Esophagus (tissue), 2 donors: ENCODE data around the gene TRMT6. TPM values are rescaled to one million over a fixed set of nuclear protein-coding genes. Genes with fewer than 3 reads are reported as not detected.

Source experiments
- H3K27ac ChIP-seq, 2 donors: one replicate each; pipeline ENCODE4 v1.5.1; 2013; ENCODE audit warnings: low read depth in 2 of 2, mild to moderate bottlenecking in 2 of 2, inconsistent platforms in 1 of 2, low read length in 1 of 2, moderate library complexity in 1 of 2
- H3K27me3 ChIP-seq, 2 donors: one replicate each; pipeline ENCODE4 v1.6.1; 2013; ENCODE audit warnings: low read length in 2 of 2, control low read depth in 1 of 2, mild to moderate bottlenecking in 1 of 2; ENCODE audit not compliant: insufficient read depth in 2 of 2, control insufficient read depth in 1 of 2
- H3K36me3 ChIP-seq, 2 donors: one replicate each; pipeline ENCODE4 v1.6.1; 2013; ENCODE audit warnings: low read length in 1 of 2; ENCODE audit not compliant: control insufficient read depth in 2 of 2, insufficient read depth in 2 of 2
- H3K4me1 ChIP-seq, 2 donors: one replicate each; pipeline ENCODE4 v1.6.1; 2013; ENCODE audit warnings: low read length in 1 of 2; ENCODE audit not compliant: control insufficient read depth in 2 of 2, insufficient read depth in 2 of 2
- H3K4me3 ChIP-seq, 2 donors: one replicate each; pipeline ENCODE4 v1.5.1; 2013; ENCODE audit warnings: low read length in 2 of 2, mild to moderate bottlenecking in 2 of 2, low read depth in 1 of 2, moderate library complexity in 1 of 2
- H3K9me3 ChIP-seq, 2 donors: one replicate each; pipeline ENCODE4 v1.6.1; 2013; ENCODE audit warnings: mild to moderate bottlenecking in 2 of 2, low read depth in 1 of 2, low read length in 1 of 2, moderate library complexity in 1 of 2; ENCODE audit not compliant: control insufficient read depth in 2 of 2, insufficient read depth in 1 of 2
- WGBS, 2 donors: extraction: QIAGEN DNeasy Blood & Tissue Kit; methylation state at CpG; one replicate each; pipeline ENCODE4 v1.1.7; 2013; 5-methylcytosine and 5-hydroxymethylcytosine counted together
- polyA plus RNA-seq, 2 donors: library from polyadenylated mRNA; stranded (reverse); fragments of 200-250 nt; gene quantifications; one replicate each; pipeline ENCODE4 v1.2.3, GENCODE V29; 2013
- donor health status: healthy with polysubstance abuse.
- donor health status: Bipolar disorder and iron deficiency.

Gene TRMT6
- polyA plus RNA-seq, 2 donors = 6.6 to 10.7 TPM

DNA sequence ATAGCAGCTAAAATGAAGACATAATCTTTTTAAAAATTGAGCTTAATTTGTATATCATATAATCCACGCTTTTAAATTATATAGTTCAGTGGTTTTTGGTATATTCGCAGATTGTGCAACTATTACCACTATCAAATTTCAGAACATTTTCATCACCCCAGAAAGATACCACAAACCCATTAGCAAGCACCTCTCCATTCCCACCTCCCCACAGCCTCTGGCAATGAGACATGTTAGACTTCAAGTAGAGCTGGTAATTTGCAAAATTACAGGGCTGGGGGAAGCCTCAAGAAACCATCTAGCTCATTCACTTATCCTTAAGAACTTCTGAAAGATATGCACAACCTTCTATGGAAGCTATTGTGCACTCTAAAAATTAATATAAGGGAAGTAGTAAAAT lies 37.2 kb downstream of the TRMT6 start:
- WGBS, 2 donors = 90 to 92% methylated on average over 2 of the region's 2 CpGs
- Histone ChIP-seq H3K9me3 (no peaks in the 10 kb centered on the region), H3K27me3 (peaks cover 0 to 4% of the 10 kb centered on the region in 2 donors), H3K4me3 (no peak overlapping the region), H3K4me1 (peaks cover 4 to 6% of the 10 kb centered on the region in 2 donors), H3K36me3 (no peaks in the 10 kb centered on the region), H3K27ac (no peak overlapping the region)

DNA sequence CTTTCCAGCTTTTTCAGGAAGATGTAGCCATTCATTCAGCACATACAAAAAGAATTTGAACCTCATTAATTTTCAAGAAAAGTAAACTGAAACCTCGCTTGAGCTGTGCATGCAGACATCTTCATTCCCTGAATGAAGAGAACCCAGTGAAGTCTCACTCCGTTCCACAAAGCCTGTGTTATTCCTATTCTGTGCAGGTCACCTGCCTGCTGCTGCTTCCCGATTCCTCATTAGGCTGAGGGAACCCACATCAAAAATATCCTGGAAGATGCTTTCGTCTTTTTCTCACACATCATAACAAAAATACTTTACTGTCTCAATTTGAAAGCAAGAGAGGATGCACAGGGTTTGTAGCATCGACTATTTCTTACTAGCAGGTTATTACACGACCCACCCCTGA lies 40.1 kb downstream of the TRMT6 start:
- 62 to 64% methylated on average over 6 of the region's 6 CpGs for WGBS, 2 donors
- peaks cover 0 to 4% of the 10 kb centered on the region in 2 donors for H3K27me3 ChIP-seq
- no peaks in the 10 kb centered on the region for H3K36me3 ChIP-seq
- H3K4me1 ChIP-seq = peaks cover 4 to 6% of the 10 kb centered on the region in 2 donors
- H3K9me3 ChIP-seq = no peaks in the 10 kb centered on the region
- H3K4me3 ChIP-seq = no peak overlapping the region
- H3K27ac ChIP-seq = no peak overlapping the region

DNA sequence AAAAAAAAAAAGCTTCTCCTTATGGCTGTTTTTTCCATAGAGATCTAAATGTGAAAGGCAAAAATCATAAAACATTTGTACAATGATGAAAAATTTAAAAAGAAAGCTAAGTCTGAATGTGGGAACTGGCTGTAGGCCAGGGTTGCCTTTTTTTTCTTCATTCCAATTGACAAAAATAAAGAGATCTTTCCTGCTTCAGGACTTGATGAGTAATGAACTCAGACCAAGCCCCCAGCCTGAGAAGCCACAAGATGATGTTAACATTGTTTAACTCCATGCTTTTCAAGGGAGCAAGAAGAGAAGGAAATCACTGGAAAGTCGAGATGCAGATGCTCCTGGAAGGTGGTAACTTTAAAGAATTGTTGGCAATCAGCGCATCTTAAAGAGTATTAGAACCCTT lies 41.4 kb downstream of the TRMT6 start:
- H3K4me1 ChIP-seq = peaks cover 4 to 6% of the 10 kb centered on the region in 2 donors
- no peak overlapping the region for H3K27ac ChIP-seq
- no peak overlapping the region for H3K4me3 ChIP-seq
- peaks cover 0 to 4% of the 10 kb centered on the region in 2 donors for H3K27me3 ChIP-seq
- no peaks in the 10 kb centered on the region for H3K36me3 ChIP-seq
- 63% methylated on average over 2 of the region's 2 CpGs for WGBS, 2 donors
- no peaks in the 10 kb centered on the region for H3K9me3 ChIP-seq

DNA sequence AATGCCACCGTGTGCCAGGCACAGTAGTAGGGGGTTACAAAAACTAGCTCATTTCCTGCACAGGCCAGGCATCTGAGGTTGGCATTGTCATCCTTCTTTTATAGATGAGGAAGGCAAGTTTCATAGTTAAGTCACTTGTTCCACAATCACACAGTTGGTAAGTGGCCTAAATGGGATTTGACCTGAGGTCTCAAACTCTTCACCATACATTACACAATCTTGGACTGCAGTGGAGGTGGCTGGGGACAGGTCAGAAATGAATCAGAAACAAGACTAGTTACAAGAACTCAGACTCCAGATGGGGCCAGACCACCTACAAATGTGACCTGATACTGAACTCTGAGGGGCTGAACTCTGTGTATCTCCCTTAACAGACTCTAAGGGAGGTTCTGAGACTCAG lies 49.4 kb downstream of the TRMT6 start:
- Histone ChIP-seq H3K36me3 (no peaks in the 10 kb centered on the region), H3K4me1 (no peaks in the 10 kb centered on the region)

DNA sequence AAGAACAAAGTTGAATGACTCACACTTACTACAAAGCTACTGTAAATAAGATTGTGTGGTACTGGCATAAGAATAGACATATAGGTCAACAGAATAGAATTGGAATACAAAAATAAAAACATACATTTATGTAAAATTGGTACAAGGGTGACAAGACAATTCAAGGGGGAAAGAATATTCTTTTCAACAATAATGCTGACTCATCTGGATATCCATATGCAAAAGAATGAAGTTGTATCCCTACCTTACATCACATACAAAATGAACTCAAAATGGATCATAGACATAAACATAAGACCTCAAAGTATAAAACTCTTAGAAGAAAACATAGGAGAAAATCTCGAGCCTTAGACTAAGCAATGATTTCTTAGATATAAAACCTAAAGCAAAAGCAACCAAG lies 50.9 kb downstream of the TRMT6 start:
- Histone ChIP-seq H3K27ac (no peak overlapping the region), H3K4me3 (no peak overlapping the region), H3K27me3 (no peaks in the 10 kb centered on the region), H3K9me3 (no peaks in the 10 kb centered on the region), H3K36me3 (no peaks in the 10 kb centered on the region), H3K4me1 (no peaks in the 10 kb centered on the region)
- 56 to 60% methylated on average over 1 of the region's 1 CpG for WGBS, 2 donors

More for the DNA sequence above, 49.4 kb downstream of the TRMT6 start:
- Histone ChIP-seq H3K27me3 (no peaks in the 10 kb centered on the region), H3K27ac (no peak overlapping the region), H3K9me3 (no peaks in the 10 kb centered on the region), H3K4me3 (no peak overlapping the region)
- WGBS, 2 donors = 75 to 79% methylated on average over 1 of the region's 1 CpG

DNA sequence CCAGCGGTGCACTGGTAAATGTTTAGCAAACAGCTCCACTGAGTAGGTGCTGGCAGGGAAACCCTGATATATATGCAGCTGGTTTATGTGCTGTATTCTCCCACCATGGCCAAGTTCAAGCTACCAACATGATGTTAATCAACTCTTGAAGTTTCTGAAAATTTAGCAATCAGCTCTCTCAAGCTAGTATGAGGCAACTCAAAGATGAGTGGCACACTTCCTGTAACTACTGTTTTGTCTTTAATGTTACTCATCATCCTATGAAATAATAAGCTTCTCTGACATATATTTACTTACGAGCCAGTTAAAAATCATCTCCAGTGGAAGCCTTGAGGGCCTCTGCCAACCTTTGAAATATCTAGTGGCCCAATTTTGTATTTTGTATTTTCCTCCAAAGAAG lies 54.7 kb downstream of the TRMT6 start:
- Histone ChIP-seq H3K4me3 (no peak overlapping the region), H3K27me3 (no peaks in the 10 kb centered on the region), H3K9me3 (no peaks in the 10 kb centered on the region), H3K4me1 (no peaks in the 10 kb centered on the region), H3K36me3 (no peaks in the 10 kb centered on the region), H3K27ac (no peak overlapping the region)
- 80 to 85% methylated on average over 2 of the region's 2 CpGs for WGBS, 2 donors

DNA sequence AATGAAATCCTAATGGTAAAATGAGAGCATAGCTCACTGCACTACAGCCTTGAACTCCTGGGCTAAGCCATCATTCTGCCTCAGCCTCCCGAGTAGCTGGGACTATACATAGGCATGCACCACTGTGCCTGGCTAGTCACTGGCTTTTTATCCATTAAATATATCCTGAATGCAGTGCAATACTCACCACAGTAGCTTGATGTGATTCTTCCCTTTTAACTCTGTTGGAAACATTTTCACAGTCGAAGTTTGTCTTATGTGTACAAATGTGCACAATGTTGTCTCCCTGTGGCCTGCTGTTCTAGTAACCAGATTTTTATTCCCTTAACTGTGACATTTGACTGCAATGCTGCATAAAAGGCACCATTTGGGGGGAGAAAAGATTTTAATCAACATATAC lies 56.7 kb downstream of the TRMT6 start:
- H3K4me1 ChIP-seq = no peaks in the 10 kb centered on the region
- H3K36me3 ChIP-seq = no peaks in the 10 kb centered on the region
- H3K27me3 ChIP-seq = no peaks in the 10 kb centered on the region
- H3K27ac ChIP-seq = no peak overlapping the region
- H3K9me3 ChIP-seq = no peaks in the 10 kb centered on the region
- 84 to 90% methylated on average over 2 of the region's 2 CpGs for WGBS, 2 donors
- H3K4me3 ChIP-seq = no peak overlapping the region

DNA sequence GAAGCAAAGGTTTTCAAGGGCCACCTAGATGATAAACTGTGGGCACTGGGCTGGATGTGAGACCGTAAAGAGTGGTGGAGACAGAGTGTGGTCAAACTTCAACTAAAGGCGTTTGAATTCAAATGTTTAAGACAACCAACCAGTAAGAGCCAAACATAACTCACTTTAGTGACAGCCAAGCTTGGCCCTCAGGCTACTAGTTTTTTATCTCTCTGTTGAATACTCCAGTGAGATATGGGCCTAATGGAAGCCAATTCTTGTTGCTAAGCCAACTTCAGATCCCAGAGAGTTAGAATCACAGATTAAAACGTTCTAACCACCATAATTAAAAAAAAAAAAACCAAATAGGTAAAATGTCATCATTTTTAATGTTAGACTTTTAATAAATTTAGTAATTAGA lies 57.3 kb downstream of the TRMT6 start:
- H3K36me3 ChIP-seq = no peaks in the 10 kb centered on the region
- H3K27me3 ChIP-seq = no peaks in the 10 kb centered on the region

DNA sequence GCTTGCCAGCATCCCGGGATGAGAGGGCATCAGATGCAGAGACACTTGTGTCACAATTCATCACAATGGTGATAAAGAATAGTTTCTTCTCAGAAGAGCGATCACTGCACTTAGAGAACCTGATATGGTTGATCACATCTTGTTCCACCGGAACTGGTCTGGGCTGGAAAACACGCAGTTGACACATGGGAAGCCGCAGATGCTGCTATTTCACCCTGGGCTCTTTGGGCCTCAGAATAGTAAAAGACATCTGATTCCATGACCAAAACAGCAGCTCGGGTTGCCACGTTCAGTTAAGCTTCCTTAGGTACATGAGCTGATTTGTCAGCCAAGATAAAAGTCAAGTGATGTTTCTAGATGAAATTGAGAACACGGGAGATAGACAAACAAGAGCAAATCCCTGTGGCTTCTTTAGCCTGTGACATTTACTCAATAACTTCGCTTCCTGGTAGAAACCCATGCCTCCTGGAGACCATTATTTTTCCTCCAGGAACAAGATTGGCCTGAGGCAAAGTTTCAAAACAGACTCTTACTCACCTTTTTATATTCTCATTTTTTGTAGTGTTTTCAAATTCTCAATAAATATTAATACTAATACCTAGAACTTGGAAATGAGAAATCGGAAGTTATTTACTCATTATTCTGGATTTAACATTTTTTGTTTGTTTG lies 59.4 kb downstream of the TRMT6 start:
- no peaks in the 10 kb centered on the region for H3K27me3 ChIP-seq
- 74 to 78% methylated on average over 10 of the region's 10 CpGs for WGBS, 2 donors
- no peak overlapping the region for H3K27ac ChIP-seq
- H3K36me3 ChIP-seq = no peaks in the 10 kb centered on the region
- no peaks in the 10 kb centered on the region for H3K9me3 ChIP-seq
- H3K4me1 ChIP-seq = no peaks in the 10 kb centered on the region
- H3K4me3 ChIP-seq = no peak overlapping the region

More for the DNA sequence above, 57.3 kb downstream of the TRMT6 start:
- WGBS, 2 donors = 54 to 56% methylated on average over 3 of the region's 3 CpGs
- no peaks in the 10 kb centered on the region for H3K4me1 ChIP-seq
- H3K27ac ChIP-seq = no peak overlapping the region
- no peak overlapping the region for H3K4me3 ChIP-seq
- H3K9me3 ChIP-seq = no peaks in the 10 kb centered on the region

DNA sequence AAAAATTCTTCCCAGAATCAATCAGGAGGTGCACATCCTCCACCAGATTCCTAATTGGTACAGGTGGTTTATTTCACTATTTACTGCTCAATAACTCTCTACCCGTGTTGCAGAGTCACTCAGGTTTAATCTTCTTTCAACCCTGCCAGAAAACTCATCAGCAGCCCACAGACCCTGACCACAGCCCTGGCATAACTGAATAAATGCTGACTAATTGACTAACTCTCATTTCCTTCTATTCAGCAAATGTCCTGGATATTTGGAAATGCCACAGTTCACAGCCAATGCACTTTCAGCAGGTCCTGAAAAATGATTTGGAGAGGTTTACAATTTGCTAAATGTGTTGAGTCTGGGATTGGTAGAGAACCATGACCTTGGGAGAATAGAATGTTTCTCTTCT lies 62.3 kb downstream of the TRMT6 start:
- 22 to 31% methylated on average over 1 of the region's 1 CpG for WGBS, 2 donors
- Histone ChIP-seq H3K4me3 (no peak overlapping the region), H3K27me3 (no peaks in the 10 kb centered on the region), H3K27ac (no peak overlapping the region), H3K36me3 (no peaks in the 10 kb centered on the region), H3K4me1 (no peaks in the 10 kb centered on the region), H3K9me3 (no peaks in the 10 kb centered on the region)
